HG03442 (cell line): ENCODE measurements around the gene HEPACAM.

Experiments used
- ATAC-seq: cut with Tn5 transposase; IDR thresholded peaks from one replicate; pipeline ENCODE4 v1.9.1; 2021; ENCODE audit warnings: mild to moderate bottlenecking, moderate library complexity; ENCODE audit not compliant: unreplicated experiment

Gene HEPACAM

DNA sequence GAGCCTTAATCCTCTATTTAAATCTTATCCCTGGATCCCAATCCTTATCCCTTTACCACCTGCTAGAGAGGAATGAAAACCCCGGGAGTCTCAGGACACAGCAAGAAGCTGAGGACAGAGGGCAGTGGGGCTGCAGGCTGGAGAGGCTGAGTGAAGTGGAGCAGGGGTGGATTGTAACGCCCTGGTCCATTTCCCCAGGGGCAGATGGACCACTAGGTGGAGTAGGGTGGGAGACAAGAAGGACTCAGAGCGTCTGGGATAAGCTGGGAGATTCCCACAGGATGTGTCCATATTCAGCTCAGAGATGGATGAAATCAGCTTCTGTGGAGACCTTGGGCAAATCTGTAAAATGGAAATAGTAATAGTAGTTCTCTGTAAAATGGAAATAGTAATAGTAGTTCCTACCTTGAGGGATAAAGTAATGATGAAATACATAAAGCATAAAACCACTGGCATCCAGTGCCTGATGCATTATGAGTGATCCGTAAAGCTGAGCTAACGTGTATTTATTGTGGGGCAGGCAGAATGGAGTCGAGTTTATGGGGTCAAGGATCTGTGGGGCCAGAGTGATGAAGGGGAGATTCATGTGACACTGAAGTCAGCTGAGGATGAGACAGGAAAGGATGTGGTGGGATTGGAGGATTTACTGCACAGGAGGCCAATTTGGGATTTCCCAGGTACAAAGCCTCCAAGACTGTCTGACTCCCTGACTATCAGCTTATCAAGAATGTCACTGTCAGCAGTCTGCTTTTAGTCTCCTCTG is 36.3 kb downstream of the HEPACAM start:
- no peak for ATAC-seq

DNA sequence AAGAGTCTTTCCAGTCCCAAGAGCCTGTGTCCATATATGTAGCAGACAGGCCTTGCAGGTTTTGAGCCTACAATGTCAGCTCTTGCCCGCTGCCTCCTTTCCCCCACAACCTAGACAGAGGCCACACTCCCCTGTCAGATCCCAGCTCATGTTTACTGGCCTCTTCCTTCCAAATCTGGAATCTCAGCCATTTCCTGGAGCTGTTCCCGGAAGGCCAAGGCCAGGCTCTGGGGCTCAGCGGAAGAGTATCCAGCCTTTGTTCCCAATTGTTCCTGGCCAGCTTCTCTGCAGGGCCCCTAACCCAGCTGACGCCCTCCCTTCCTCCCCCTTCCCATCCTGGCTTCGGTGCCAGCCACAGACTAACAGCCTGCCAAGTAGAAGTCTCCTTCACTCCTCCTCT is 37.1 kb downstream of the HEPACAM start:
- no peak for ATAC-seq

GRCh38 chr11:124898263-124898680 is 37.6 kb downstream of the HEPACAM start:
- ATAC-seq = no peak

DNA sequence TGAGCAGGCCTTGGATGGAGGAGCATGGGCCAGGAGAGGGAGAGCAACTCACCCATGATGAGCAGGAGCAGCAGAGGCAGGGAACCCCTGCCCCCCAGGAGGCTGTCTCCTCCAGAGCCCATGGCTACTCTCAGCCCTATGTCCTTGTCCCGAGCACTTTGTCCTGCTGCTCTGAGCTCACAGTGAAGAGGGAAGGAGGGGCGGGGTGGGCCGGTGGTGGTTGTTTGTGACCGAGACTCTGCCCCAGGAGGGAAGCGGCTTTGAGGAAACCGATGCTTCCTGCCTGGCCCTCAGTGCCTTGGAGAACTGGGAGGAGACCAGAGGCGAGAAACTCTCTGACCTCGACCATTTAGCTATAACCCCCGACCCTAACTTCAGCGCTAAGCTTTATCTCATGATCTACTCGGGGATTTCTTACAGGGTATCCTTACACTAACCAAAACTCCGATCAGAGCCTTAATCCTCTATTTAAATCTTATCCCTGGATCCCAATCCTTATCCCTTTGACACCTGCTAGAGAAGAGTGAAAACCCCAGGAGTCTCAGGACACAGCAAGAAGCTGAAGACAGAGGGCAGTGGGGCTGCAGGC is 38.1 kb downstream of the HEPACAM start, which contains the start of gene ROBO4:
ROBO4 (minus strand) TSS at position 192 of the 589 bp plus-strand sequence; CDS start at position 122, 70 bp downstream.
- ATAC-seq = no peak

DNA sequence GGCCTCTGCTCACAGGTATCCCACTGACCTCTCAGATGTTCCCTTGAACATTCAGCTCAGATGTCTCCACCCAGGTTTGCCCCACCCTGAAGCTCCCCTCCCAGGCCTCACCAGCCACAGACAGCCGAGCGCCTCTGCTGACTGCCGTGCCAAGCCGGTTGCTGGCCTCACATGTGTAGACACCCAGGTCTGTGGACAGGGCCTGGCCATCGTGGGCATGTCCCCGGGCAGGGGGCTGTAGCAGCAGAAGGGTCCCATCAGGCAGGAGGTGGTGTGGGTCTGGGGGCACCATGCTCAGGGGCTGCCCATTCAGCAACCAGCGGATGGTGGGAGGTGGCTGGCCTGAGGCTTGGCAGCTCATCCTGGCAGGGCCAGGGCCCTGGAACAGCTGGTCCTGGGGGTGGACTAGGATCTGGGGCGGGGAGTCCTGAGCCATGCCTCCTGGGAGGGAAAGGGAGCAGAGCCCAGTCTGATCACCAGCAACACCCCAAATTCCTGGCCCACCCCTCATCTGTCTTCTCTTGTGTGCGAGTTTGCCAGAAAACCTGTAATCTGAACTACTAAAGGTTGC is 38.9 kb downstream of the HEPACAM start:
- ATAC-seq = no peak

GRCh38 chr11:124896071-124896750 is 39.6 kb downstream of the HEPACAM start:
- no peak for ATAC-seq

GRCh38 chr11:124895471-124895971 is 40.3 kb downstream of the HEPACAM start:
- no peak for ATAC-seq

DNA sequence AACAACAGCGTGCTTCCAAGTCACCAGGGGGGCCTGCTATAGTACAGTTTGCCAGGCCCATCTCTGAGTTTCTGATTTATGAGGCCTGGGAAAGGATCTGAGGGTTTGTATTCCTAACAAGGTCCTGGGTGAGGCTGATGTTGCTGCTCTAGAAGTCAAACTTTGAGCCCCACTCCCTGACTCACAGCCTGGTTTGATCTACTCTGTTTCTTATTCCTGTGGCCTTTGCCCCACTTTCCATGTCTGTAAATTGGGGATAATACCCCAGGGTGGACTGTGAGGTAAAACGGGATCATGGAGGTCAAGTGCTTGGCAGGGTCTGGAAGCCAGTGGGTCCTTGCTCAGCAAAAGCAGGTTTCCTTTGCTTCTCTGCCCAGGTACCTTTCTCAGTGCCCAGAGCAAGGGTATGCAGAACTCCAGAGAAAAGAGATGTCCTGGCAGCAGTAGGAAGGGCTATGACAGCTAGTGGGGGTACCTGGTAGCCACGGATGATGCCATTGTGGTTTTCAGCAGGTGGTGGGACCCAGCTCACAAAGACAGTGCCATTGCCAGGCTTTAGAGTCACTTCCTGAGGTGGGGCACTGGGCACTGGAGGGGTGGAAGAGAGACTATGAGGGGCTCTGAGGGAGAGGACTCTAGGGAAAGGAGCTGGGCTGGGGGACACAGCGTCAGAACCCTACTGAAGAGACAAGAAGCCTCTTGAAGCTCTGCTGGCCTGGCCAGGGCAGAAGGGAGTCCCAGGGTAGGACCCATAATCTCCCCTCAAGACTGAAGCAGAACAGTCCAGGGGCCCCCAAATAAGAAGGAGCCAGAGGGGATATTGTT is 41.0 kb downstream of the HEPACAM start:
- ATAC-seq = no peak

DNA sequence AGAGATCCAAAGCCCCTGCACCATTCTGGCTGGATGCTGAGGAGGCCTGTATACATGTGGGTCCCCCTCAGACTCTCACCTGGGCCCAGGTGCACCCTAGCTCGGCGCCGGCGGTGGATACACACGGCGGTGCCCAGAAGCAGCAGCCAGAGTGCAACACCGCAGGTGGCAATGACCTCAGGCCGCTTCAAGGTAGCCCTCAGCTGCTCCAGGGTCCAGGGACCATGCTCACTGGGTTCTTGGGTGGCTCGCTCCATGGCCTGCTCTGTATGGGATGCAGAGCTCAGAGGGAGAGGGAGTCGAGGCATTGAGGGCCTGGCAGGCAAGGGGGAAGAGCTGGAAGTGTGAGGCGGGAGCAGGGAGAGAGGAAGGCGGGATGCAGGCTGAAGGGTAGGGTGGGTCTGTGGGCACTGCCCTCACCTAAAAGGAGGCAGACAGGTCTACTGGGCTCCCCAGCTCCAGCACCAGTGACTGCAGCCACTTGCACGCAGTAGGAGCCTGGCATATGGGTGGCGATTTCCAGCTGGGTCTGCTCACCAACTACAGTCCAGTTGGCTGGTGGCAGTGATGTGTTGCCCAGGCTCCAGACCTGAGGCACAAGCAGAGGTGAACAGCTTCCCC is 42.0 kb downstream of the HEPACAM start:
- no peak for ATAC-seq

- ATAC-seq = no peak
Measured at GRCh38 chr11:124892750-124893454, 42.9 kb downstream of the HEPACAM start.

- ATAC-seq = no peak
Measured at GRCh38 chr11:124892146-124892545, 43.7 kb downstream of the HEPACAM start.

GRCh38 chr11:124891373-124891861 is 44.4 kb downstream of the HEPACAM start:
- no peak for ATAC-seq

- no peak for ATAC-seq
Measured at GRCh38 chr11:124890683-124891372, 45.0 kb downstream of the HEPACAM start.

DNA sequence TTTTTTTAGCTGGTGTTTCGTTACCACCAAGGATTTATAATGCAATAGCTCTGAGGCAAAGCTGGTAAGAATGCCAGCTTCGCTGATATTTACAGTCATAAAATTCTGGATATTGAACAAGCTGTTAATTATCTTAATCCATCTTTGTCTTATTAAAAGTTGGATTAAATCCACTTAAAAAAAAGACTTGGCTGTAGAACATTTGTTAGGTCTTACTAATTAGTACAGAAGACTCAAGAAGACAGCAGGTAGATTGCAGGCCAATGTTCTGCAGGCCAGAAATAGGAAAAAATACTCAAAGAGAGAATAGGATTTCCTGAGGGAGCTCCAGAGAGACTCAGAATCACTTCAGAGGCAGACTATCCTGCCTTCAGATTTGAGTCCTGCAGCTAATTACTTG is 45.7 kb downstream of the HEPACAM start:
- no peak for ATAC-seq

- ATAC-seq = no peak
Measured at GRCh38 chr11:124889191-124890091, 46.4 kb downstream of the HEPACAM start.

DNA sequence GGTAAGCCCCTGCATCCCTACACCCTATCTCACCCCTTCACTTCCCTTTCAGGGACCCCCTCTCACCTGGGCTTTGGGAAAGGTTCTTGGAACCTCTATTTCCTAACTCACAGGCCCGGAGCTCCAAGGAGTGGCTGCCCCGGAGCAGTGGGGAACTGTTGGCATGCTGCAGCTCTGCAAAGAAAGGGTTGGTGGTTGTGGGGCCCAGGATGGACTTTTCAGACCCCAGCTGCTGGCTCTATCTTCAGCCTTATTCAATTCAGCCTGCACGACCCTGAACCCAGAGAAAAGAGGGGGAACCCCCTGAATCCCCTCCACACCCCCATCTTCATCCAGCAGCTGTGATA is 48.2 kb downstream of the HEPACAM start:
- ATAC-seq = no peak

- ATAC-seq = no peak
Measured at GRCh38 chr11:124886978-124887666, 48.7 kb downstream of the HEPACAM start.
